Hepatic stellate cell (primary cell): ENCODE results near the gene MYOCD.
A peak's percentile ranks its signal among the peaks of the same experiment; 100 is the strongest.
"Not testable (repeated sequence)": the region's sequence is repeated elsewhere in the genome, so short reads cannot be mapped to it uniquely, and the experiment has no call there.

Experiments used
- DNase-seq: peaks from one replicate; pipeline ENCODE4 v3.0.0; 2011; ENCODE audit warnings: low spot score

The MYOCD gene

GRCh38 chr17:12665263-12666210 lies at the start of gene MYOCD:
Gene MYOCD, plus strand, starts transcription at chr17:12665890. Its CDS starts 299 bp downstream, at chr17:12666189.
- DNase-seq = peak; percentile 79

GRCh38 chr17:12616161-12616560 lies 49.5 kb upstream of the MYOCD start:
- no peak for DNase-seq

- DNase-seq = no peak
Measured at GRCh38 chr17:12618557-12618956, 47.1 kb upstream of the MYOCD start.

GRCh38 chr17:12619459-12620199 lies 46.1 kb upstream of the MYOCD start:
- no peak for DNase-seq

GRCh38 chr17:12620200-12620720 lies 45.4 kb upstream of the MYOCD start:
- peak; percentile 26 for DNase-seq

- peak; percentile 12 for DNase-seq
Measured at GRCh38 chr17:12622726-12623125, 43.0 kb upstream of the MYOCD start.

- no peak for DNase-seq
Measured at GRCh38 chr17:12623220-12623848, 42.4 kb upstream of the MYOCD start.

- DNase-seq = no peak
Measured at GRCh38 chr17:12624211-12624610, 41.5 kb upstream of the MYOCD start.

GRCh38 chr17:12625092-12625491 lies 40.6 kb upstream of the MYOCD start:
- no peak for DNase-seq

- DNase-seq = peak; percentile 59
Measured at GRCh38 chr17:12627177-12627629, 38.5 kb upstream of the MYOCD start.

- DNase-seq = peak; percentile 26
Measured at GRCh38 chr17:12627781-12628451, 37.8 kb upstream of the MYOCD start.

GRCh38 chr17:12631076-12631475 lies 34.6 kb upstream of the MYOCD start:
- peak; percentile 27 for DNase-seq

- no peak for DNase-seq
Measured at GRCh38 chr17:12632785-12633184, 32.9 kb upstream of the MYOCD start.

GRCh38 chr17:12634789-12635414 lies 30.8 kb upstream of the MYOCD start:
- DNase-seq = no peak

- DNase-seq = not testable (repeated sequence)
Measured at GRCh38 chr17:12635996-12636395, 29.7 kb upstream of the MYOCD start.

GRCh38 chr17:12637015-12637414 lies 28.7 kb upstream of the MYOCD start:
- DNase-seq = peak; percentile 60

- no peak for DNase-seq
Measured at GRCh38 chr17:12637745-12638651, 27.7 kb upstream of the MYOCD start.

- no peak for DNase-seq
Measured at GRCh38 chr17:12640364-12640763, 25.3 kb upstream of the MYOCD start.

GRCh38 chr17:12641084-12641483 lies 24.6 kb upstream of the MYOCD start:
- no peak for DNase-seq

- DNase-seq = no peak
Measured at GRCh38 chr17:12642034-12642433, 23.7 kb upstream of the MYOCD start.
